NB4 (cell line): Measurements from ENCODE around the gene HSPA12A.

Experiments used
- DNase-seq: peaks from one replicate; pipeline ENCODE4 v3.0.0; 2010; ENCODE audit warnings: low read depth
- H3K4me3 ChIP-seq: one replicate; pipeline ENCODE4 v1.5.1; 2011; ENCODE audit warnings: mild to moderate bottlenecking, low read depth, low read length, moderate library complexity
- CTCF ChIP-seq: IDR thresholded peaks from one replicate; pipeline ENCODE4 v1.5.1; 2012; ENCODE audit warnings: low read depth, low read length
- MAX ChIP-seq: IDR thresholded peaks from 2 replicates; pipeline ENCODE4 v1.6.1; 2011; ENCODE audit warnings: low read depth, low read length
- MYC ChIP-seq: IDR thresholded peaks from 2 replicates; pipeline ENCODE4 v1.6.1; 2011; ENCODE audit warnings: low read depth, low read length
- POLR2A ChIP-seq: IDR thresholded peaks from 2 replicates; pipeline ENCODE4 v1.6.1; 2011; ENCODE audit warnings: mild to moderate bottlenecking; ENCODE audit not compliant: insufficient read length; ENCODE audit errors: extremely low read depth

Gene HSPA12A

DNA sequence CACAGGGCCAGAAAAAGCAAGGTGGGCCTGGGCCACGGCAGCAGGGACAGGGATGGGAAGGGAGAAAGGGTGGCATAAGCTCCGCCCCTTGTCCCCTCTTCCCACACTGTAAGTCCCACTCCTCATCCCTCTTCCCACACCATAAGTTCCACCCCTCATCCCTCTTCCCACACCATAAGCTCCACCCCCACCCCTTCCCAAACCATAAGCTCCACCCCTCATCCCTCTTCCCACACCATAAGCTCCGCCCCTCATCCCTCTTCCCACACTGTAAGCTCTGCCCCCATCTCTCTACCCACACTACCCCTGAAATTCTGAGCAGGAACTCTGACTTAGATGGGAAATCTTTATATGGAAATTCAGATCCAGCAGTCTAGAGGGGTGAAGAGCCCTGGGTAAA is 55.7 kb downstream of the HSPA12A start:
- TF ChIP-seq MYC (no peak), CTCF (no peak), MAX (no peak), POLR2A (no peak)
- DNase-seq: no peak
- H3K4me3 ChIP-seq: no peak overlapping the region

- no peak for DNase-seq
- H3K4me3 ChIP-seq: no peak overlapping the region
- no peak for TF ChIP-seq MAX
- TF ChIP-seq MYC: no peak
- no peak for TF ChIP-seq CTCF
- TF ChIP-seq POLR2A: no peak
These were observed 56.6 kb downstream of the HSPA12A start for GRCh38 chr10:116685807-116686206.

DNA sequence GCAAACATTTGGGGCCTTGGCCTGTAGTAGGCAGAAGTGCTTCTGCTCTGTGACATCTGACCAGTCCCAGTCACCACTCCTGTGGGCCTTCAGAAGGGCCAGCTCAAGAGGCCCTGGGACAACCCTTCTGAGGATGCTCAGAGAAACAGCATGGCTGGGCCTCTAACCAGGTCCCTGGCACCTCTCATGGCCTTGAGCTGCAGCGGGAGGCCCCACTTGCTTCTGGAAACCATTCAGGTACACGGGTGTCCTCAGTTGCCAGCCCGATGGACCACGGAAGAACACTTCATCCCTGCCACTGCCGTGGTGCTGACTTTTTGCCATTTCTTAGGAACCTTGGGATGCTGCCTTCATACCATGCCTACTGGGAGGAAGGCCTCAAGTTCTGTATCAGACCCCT is 57.6 kb downstream of the HSPA12A start:
- no peak overlapping the region for H3K4me3 ChIP-seq
- TF ChIP-seq MAX (no peak), MYC (no peak), POLR2A (no peak), CTCF (no peak)

GRCh38 chr10:116683821-116684220 is 58.5 kb downstream of the HSPA12A start:
- no peak overlapping the region for H3K4me3 ChIP-seq
- TF ChIP-seq POLR2A: no peak
- TF ChIP-seq MAX: no peak
- no peak for TF ChIP-seq MYC
- no peak for TF ChIP-seq CTCF
- DNase-seq: no peak

More for the DNA sequence above, 57.6 kb downstream of the HSPA12A start:
- no peak for DNase-seq

DNA sequence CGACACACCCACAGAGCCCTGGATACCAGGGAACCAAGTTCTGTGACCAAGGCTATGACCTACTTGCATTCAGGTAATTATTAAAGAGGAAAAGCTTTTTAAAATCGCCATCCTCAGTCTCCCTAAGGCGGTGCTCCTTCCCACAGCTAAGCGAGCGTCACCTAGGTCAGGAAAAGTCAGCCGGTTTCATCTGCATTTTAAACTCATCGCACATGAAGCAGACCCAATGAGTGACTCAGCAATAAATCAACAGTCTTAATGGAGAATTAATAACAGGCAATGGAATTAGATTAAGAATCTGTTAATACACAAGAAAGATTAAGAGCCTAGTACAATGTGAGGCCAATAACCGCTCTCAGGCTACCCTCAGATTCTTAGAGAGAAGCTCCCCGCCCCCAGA is 59.2 kb downstream of the HSPA12A start:
- no peak for TF ChIP-seq CTCF
- TF ChIP-seq POLR2A: no peak
- TF ChIP-seq MAX: no peak
- no peak for TF ChIP-seq MYC
- H3K4me3 ChIP-seq: no peak overlapping the region
- DNase-seq: no peak

- TF ChIP-seq CTCF: no peak
- no peak for TF ChIP-seq MAX
- TF ChIP-seq MYC: no peak
- H3K4me3 ChIP-seq: no peak overlapping the region
- DNase-seq: no peak
These were observed 63.0 kb downstream of the HSPA12A start for GRCh38 chr10:116679351-116679750.
